DMS53 treated with DMSO at 0.1 percent for 48 hours (cell line): ENCODE measurements around the gene ZNF442.
"Not testable (repeated sequence)": the region's sequence is repeated elsewhere in the genome, so short reads cannot be mapped to it uniquely, and the experiment has no call there.

Experiments
- DNase-seq: peaks from one replicate; lab custom pipeline; 2025; ENCODE audit not compliant: unreplicated experiment; lab: John Stamatoyannopoulos, UW

The ZNF442 gene

DNA sequence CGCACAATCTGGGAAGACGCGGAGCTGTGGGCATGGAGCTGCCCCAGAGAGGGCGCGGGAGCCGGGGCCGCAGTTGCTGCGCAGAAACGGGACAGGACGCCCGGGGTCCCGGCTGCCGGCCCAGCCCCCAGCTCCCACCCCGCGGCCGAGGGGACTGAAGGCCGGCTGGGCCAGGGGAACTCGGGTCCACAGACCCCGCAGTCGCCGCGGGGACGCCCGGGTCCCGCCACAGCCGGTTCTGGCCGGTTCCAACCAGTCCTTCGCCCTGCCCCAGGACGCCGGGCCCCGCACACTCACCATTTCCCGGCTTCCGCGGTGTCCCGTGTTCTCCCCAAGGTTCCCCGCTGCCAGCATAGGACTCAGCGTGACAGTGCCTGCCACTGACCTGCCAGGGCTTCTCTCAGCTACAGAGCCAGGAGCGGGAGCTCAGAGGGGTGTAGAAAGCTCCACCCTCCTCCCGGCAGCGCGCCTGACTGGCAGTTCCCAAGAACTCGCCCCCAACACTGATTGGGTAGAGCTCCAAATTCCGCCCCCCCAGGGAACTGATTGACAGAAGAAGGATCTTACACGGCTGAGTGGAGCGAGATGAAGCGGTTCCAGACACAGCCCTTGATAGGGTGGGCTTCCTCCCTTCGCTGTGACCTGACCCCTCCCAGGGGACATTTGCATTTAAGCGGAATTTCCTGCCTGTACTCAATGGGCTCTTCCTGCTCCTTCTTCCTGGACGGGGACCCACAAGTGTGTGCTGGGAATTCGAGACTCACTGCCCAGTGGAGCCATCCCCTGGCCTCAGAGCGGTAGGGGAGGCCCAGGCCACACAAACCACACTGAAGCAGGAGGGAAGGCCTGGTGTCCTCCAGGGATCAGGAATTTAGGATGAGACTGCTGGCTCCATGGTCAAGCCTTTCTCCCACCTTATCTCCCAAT, at the start of gene ZNF442:
TSS of gene ZNF442 (minus strand) at position 448 of the 927 bp plus-strand sequence. CDS start 2,052 bp downstream, outside the sequence.
- DNase-seq = peak; percentile 82

DNA sequence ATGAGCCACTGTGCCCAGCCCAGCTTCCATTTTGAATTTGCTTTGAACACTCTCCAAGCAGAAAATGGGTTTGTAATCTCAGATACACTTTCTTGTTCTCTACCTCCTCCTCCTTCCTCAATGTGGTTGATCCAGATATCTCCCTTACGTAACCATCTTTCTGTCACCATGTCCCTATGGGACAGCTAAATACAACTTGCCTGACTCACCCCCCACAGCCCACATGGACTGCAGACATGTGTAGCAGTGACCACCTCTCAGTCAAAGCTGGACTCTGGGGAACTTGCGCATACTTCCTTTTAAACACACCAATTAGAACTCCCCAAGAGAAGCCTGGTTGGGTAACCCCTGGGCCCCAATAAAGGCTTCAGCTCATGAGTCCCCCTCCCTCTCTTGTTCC, 46.4 kb upstream of the ZNF442 start:
- no peak for DNase-seq

DNA sequence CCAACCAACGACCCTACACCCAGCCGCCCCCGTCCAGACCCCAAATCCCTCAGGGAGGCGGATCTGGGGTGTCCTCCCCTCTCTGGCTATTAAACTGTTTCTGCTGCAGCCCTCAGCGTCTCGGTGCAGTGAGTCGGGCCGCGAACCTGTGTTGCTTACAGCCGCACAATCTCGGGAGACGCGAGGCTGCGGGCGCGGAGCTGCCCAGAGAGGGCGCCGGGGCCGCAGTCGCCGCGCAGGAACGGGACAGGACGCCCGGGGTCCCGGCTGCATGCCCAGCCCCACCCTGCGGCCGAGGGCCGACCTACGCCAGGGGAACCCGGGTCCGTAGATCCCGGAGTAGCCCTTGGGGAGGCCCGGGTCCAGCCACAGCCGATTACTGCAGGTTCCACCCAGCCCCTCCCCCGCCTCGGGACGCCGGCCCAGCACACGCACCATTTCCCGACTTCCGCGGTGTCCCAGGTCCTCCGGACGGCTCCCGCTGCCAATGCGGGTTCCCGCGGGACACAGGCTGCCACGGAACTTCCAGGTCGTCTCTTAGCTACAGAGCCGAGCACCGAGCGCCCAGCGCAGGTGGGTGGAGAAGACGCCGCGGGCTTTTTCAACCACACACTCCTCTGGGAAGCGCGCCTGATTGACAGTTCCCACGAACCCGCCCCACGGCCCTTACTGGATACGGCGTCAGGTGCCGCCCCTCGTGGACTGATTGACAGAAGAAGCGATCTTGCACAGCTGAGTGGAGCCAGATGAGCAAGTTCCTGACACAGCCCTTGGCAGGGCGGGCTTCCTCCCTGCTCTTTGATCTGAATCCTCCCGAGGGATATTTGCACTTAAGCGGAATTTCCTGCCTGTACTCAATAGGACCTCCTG, 35.4 kb upstream of the ZNF442 start, which contains the start of gene ZNF799:
TSS of gene ZNF799 (minus strand) at position 639 of the 870 bp plus-strand sequence. CDS start at position 438, 201 bp downstream.
- peak; percentile 93 for DNase-seq

DNA sequence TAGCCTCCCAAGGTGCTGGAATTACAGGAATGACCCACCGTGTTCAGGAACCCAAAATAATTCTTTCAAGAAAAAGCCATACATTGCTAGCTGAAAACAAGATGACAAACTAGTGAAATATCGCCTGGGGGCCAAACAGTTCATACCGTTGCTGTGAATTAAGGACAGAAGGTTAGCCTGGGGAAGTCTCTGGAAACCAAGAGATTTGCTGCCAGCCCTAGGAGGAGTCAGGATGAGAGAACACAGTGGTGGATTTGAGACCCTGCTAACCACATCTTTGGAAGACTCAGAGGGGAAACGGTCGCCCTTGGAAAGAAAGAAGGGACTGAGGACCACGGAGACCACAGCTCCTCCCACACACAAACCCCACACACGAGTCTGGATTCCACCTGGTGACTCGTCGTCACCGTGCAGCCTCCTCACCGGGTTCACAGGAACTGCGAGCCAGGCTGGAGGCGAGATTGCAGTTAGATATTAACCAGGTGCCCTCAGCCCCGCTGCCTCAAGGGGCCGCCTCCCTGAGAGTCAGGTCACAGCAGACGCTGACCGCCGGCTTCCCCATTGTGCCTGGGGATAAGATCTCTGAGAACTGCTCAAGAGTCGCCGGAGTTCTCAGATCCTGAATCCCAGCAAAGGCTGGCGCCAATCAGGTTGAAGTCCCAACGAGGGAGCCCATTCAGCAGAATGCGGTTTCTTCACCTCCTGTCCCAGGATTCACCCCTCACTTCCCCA, 34.6 kb upstream of the ZNF442 start:
- peak; percentile 1 for DNase-seq

DNA sequence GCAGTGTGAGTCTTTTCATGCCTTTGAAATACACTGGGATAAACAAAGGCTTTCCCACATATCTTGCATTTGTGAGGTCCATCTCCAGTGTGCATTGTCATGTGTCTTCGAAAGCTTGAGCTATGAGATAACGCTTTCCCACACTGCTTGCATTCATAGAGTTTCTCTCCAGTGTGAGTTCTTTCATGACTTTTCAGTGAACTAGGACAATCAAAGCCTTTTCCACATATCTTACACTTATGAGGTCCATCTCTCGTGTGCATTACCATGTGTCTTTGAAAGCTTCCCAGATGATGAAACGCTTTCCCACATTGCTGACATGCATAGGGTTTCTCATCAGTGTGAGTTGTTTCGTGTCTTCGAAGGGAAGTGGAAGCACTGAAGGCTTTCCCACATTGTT, 25.7 kb upstream of the ZNF442 start:
- not testable (repeated sequence) for DNase-seq

DNA sequence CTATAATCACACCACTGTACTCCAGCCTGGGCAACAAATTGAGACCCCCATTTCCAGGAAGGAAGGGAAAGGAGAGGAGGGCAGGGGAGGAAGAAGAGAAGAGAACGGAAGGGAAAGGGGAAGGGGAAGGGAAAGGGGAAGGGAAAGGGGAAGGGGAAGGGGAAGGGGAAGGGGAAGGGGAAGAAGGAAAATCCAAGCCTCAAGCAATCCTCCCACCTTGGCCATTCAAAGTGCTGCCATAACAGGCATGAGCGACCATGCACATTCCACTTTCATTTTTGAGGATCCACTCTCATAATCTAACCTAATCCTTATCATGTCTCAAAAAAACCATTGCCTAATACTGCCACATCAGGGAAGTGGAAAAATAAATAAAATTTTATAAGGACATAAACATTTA, 20.9 kb upstream of the ZNF442 start:
- DNase-seq = not testable (repeated sequence)

DNA sequence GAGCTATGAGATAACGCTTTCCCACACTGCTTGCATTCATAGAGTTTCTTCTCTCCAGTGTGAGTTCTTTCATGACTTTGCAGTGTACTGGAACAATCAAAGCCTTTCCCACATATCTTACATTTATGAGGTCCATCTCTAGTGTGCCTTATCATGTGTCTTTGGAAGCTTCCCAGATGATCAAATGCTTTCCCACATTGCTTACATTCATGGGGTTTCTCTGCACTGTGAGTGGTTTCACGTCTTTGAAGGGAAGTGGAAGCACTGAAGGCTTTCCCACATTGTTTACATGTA, 14.9 kb upstream of the ZNF442 start:
- no peak for DNase-seq

DNA sequence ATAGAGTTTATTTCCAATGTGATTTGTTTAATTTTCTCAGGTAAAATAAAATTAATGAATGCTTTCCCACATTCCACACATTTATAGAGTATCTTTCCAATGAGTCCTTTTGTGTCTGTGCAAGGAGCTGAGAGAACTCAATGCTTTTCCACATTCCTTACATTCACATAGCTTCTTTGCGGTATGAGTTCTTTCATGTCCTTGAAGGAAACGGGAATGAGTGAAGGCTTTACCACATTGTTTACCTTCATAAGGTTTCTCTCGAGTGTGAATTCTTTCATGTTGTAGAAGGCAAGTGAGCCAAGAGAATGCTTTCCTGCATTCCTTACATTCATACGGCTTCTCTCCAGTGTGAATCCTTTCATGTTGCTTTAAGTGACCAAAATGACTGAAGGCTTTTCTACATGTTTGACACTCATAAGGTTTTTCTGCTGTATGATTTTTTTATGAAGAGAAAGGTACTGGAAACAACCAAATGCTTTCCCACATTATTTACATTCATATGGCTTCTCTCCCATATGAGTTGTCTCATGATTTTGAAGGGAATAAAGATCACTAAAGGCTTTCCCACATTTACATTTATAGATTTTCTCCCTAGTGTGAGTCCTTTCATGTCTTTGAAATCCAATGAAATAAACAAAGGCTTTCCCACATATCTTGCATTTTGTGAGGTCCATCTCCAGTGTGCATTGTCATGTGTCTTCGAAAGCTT, 14.4 kb upstream of the ZNF442 start:
- no peak for DNase-seq

DNA sequence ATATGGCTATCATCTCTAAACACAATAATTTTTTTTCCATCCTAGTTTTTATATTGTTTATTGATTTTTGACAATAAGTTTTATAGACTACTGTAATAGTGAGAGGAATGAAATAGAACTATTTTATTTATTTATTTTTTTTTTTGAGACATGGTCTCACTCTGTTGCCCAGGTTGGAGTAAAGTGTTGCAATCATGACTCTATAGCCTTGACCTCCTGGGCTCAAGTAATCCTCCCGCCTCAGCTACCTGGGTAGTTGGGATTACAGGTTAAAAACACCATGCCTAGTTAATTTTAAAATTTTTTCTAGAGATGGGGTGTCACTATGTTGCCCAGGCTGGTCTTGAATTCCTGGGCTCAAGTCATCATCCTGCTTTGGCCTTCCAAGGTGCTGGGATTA, 8.5 kb upstream of the ZNF442 start:
- DNase-seq = no peak

DNA sequence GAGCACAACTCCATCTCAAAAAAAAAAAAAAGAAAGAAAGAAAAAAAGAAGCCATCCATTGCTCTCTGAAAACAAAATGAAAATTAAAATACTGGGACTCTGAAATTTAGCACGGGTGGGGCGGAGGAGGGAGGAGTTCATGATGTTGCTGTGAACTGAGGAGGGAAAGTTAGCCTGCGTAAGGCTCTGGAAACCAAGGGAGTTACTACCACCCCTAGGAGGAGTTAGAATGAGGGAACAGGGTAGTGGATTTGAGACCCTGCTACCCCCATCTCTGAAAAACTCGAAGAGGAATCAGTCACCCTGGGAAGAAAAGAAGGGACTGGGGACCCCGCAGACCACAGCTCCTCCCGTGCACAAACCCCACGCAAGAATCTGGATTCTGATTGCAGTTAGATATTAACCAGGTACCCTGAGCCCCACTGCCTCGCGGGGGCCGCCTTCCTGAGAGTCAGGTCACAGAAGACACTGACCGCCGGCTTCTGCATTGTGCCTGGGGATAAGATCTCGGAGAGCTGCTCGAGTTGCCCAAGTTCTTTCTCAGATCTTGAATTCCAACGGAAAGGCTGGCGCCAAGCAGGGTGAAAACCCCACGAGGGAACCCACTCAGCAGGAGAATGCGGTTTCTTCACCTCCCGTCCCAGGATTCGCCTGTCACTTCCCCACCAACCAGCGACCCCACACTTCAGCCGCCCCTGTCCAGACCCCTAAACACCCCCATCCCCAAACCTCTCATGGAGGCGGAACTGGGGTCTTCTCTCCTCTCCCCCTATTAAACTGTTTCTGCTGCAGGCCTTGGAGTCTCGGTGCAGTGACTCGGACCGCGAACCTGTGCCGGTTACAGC, 870 bp downstream of the ZNF442 start:
- DNase-seq = no peak

DNA sequence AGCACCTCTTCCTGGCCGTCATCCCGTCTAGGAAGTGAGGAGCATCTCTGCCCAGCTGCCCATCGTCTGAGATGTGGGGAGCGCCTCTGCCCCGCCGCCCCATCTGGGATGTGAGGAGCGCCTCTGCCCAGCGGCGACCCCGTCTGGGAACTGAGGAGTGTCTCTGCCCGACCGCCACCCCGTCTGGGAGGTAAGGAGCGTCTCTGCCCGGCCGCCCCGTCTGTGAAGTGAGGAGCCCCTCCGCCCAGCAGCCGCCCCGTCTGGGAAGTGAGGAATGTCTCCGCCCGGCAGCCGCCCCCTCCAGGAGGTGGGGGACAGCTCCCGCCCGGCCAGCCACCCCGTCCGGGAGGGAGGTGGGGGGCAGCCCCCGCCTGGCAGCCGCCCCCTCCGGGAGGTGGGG, 3.2 kb downstream of the ZNF442 start:
- not testable (repeated sequence) for DNase-seq

DNA sequence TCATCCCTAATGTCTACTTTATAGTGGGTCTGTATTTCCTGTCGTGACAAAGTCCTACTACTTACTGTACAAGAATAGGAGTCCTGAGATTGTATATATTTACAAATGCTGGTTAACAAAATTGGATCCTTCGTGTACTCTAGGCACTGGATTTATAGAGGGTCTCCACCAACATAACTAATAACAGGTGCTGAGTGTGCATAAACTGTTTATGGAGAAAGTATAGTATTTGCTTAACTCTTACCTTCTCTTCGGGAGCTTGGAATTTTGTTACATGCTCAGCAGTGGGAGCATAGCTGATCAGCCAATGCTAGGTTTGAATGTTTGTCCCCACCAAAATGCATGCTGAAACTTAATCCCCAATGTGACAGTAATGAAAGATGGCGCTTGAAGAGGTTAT, 12.1 kb downstream of the ZNF442 start:
- DNase-seq = no peak

DNA sequence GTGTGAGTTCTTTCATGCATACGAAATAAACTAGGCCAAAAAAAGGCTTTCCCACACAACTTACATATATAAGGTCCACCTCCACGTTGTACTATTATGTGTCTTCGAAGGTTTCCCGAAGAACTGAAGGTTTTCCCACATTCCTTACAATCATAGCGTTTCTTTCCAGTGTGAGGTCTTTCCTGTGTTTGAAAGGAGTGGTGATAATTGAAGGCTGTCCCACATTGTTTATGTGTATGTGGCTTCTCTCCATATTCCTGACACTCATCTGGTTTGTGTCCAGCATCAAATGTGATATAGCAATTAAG, 14.6 kb downstream of the ZNF442 start:
- DNase-seq = no peak

DNA sequence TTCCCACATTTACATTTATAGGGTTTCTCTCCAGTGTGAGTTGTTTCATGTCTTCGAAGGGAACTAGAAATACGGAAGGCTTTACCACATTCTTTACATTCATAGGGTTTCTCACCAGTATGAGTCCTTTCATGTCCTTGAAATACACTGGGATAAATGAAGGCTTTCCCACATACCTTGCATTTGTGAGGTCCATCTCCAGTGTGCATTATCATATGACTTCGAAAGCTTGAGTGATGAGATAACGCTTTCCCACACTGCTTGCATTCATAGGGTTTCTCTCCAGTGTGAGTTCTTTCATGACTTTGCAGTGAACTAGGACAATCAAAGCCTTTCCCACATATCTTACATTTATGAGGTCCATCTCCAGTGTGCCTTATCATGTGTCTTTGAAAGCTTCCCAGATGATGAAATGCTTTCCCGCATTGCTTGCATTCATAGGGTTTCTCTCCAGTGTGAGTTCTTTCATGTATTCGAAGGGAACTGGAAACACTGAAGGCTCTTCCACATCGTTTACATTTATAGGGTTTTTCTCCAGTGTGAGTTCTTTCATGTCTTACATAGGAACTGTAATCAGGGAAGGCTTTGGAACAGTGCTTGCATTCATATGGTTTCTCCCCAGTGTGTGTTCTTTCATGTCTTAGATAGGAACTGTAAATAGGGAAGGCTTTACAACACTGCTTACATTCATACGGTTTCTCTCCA, 15.1 kb downstream of the ZNF442 start:
- DNase-seq = no peak

DNA sequence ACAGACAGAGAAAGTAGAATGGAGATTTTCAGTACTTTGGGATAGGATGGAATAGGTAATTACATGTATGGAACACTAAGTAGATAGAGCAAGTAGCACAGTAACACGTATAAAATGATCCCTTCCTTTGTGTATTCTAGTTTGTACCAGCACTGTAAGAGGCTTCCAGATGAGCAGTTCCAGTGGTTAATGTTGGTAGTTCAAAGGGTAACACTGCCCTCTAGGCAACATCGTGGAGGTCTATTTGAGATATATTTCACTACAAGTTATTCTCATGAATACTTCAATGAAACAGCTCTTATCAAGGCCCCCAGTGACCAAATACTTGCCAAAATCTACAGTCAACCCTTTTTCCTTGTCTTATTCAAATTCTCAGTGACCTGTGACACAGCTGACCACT, 18.6 kb downstream of the ZNF442 start:
- peak; percentile 17 for DNase-seq

DNA sequence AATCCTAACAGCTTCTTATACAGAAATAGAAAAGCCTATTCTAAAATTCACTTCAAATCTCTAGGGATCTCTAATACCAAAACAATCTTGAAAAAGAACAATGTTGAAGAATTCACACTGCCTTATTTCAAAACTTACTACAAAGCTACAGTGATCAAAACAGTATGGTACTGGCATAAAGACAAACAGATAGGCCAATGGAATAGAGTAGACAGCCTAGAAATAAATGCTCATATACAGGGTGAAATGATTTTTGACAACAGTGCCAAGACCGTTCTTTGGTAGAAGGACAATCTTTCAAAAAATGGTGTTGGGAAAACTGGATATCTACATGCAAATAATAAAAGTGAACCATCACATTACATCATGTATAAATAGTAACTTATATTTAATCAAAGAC, 20.3 kb downstream of the ZNF442 start:
- DNase-seq = no peak

DNA sequence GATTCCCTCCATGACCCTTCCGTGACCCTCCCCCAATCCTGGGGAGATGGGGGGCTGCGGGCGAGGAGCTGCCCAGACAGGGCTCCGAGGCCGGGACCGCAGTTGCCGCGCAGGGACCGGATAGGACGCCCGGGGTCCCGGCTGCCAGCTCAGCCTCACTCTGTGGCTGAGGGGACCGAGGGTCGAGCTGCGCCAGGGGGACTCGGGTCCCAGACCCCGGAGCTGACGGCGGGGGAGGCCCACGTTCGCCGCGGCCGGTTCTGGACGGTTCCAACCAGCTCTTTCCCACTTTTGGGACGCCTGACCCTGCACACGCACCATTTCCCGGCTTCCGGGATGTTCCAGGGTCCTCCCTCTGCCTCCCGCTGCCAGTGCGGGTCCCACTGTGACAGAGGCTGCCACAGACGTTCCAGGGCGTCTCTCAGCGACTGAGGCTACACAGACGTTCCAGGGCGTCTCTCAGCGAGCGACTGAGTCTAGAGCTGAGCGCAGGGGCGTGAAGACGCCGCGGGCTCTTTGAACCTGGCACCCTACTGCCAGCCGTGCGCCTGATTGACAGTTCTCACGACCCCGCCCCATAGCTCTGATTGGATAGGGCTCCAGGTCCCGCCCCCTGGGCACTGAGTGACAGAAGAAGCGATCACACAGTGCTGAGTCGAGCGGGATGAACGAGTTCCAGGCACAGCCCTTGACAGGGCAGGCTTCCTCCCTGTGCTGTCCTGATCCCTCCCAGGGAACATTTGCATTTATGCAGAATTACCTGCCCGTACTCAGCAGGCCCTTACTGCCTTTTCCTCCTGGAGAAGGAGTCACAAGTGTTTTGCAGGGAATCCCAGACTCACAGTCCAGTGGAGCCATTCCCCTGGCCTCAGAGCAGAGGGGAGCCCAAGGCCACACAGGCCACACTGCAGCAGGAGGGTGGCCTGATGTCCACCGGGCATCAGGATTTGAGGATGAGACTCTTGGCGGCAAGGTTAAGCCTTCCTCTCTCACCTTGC, 32.0 kb downstream of the ZNF442 start, which contains the start of gene ZNF563:
TSS of gene ZNF563 (minus strand) at position 472 of the 998 bp plus-strand sequence. CDS start at position 321, 151 bp downstream.
- DNase-seq = peak; percentile 83
